GM19099 (cell line): ENCODE data around the gene CACNA1C.

ENCODE experiments used
- POLR2A ChIP-seq: IDR thresholded peaks from 3 replicates; pipeline ENCODE4 v1.6.1; 2011; ENCODE audit warnings: low read depth; ENCODE audit not compliant: insufficient read length; ENCODE audit errors: extremely low read depth

CACNA1C gene

DNA sequence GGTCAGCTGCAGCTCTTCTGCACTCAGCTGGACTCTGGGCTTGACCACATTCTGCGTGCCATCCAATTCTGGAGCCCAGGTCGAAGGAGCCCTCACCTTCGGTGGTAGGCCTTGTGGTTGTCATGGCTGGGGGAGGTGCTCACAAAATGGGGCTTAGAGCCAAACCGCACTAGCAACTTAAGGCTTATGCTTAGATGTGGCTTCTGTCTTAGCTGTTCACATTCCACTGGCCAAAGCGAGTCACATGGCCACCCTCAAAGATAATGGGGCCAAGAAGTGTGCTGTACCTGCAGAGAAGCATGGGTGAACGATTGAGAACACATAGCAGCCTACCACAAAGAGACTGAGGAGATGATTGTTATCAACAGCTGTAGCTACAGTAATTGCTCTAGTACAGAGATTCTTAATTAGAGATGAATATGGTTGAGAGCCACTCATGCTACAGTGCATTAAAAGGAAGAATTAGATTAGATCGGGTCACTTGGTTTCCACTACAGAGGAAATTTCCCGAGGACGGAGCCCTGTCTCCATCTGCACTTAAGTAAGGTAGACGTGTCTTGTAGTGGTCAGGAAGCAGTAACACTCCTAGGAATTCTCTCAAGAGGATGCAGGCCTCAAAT is 407.4 kb downstream of the CACNA1C start:
- TF ChIP-seq POLR2A = no peak

DNA sequence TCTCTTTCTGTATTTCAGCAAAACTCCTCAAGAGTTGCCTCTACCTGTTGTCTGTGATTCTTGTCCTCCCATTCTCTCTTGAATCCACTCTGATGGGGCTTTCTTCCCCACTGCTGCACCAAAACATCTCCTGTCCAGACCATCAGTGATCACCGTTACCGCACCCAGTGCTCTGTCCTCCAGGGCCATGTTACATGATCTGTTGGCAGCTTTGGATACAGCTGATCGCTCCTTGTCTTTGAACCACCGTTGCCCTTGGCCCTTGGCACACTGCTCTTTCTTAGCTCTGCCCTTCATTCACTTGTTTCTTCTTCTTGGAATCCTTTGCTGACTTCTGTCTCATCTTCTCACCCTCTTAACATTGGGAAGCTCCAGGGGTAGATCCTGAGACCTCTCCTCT is 408.3 kb downstream of the CACNA1C start:
- no peak for TF ChIP-seq POLR2A

DNA sequence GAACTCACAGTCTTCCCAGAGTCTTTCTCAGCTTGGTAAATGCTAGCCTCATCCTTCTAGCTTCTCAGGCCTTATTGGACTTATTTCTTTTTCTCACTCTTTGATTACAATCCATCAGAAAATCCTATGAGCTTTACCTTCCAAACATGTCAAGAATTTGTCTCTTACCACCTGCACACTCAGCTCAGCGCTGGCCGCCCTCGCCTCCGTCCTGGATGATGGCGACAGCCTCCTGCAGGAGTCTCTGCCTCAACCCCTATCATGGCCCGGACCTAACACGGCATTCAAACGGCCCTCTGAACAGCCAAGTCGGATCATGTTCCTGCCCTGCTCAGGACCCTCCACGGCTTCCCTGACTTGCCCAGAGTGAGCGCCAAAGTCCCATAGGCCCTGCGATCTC is 408.9 kb downstream of the CACNA1C start:
- no peak for TF ChIP-seq POLR2A

DNA sequence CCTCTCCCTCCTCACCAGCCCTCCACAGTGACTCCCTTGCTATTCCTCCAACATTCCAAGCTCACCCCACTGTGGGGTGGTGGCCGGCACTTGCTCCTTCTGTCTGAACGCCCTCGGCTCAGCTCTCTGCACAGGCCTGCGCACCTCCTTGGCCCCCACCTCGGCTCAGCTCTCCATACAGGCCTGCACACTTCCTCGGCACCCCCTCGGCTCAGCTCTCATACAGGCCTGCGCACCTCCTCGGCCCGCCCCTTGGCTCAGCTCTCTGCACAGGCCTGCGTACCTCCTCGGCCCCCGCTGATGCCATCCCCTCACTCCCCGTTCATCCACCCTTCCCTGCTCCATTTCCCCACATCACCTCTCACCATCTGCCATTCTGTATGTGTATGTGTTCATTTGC is 409.3 kb downstream of the CACNA1C start:
- TF ChIP-seq POLR2A = no peak

DNA sequence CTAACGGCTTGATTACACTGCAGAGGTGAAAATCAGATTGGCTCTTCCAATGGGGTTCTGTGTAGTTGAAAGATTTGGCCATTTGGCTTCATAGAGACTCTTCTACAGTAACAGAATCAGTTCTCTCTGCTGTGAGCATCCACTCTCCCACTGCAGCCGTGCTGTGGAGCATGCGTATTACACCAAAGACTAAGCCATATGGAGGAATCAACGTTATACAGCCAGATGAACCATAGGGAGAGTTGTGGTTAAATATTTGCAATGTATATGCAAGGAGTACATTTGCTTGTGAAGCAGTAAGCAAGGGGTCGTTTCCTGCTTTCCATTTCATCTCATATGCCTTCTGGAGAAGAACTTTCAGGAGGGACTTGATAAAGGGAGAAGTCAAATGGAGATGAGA is 410.9 kb downstream of the CACNA1C start:
- TF ChIP-seq POLR2A = no peak

DNA sequence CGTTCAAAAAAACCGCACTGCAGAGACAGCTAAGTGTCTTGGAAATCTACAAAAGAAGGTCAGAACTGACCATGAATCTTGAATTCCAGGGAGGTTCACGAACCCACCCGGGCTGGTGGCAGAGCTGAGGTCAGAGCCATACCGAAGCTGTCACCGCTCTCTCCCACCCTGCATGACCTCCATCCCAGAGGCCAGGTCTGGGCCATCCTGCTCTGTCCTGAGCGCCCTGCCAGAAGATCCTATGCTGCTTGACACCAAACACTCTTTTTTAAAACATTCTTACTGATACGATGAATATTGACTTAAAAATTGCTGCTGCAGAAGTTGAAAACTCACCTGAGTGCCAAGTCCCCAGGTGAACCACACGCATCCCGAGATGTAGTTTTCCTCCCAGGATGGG is 412.9 kb downstream of the CACNA1C start:
- no peak for TF ChIP-seq POLR2A

DNA sequence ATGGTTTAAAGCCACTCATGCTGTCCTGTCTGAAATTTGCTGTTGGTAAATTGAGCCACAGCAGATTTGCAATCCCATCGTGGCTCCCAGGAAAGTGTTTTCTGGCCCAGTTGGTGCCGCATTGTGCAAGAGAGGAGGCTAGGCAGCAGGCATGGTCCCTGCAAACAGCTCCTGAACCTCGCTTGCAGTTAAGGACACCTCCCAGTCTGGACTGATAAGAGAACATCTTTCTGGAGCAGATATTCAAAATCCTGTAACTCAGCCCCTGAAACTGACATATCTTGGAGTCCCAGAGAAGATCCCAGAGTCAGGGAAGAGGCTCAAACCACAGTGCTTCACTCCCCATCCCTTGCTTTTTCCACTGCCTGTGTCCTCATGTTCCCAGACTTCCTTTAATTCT is 413.4 kb downstream of the CACNA1C start:
- TF ChIP-seq POLR2A = no peak

DNA sequence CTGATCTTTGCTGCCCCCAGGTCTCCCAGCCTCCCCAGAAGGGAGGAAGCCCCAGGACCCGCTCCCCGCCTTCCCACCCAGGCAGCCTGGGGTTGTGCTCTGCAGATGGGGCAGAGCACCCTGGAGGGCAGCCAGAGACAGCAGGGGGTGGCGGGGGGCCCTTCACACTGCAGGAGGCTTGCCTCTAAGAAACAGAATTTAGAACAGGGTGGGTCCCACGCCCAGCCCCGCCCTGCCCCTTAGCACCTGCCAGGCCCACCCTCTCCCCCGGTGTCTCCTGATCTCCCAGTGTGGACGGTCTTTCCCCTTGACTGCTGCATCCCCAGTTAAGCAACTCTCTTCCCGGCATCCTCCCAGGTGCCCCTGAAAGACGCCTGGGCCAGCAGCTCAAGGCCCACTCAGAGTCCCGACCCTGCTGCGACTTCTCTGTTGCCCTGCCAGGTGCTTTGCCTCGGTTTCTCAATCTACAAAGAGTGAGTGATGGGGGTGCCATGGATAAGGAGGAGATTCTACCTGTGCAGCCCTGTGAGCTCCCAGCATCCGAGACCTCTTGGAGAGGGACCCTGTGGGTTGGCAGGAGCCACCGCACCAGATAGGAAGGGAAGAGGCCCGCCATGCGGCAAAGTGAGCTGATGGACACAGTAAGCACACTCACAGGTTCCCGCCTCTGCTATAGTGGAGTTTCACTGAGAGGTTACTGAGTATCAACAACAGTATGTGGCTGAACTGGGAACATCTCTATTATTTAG is 414.8 kb downstream of the CACNA1C start:
- TF ChIP-seq POLR2A = no peak

DNA sequence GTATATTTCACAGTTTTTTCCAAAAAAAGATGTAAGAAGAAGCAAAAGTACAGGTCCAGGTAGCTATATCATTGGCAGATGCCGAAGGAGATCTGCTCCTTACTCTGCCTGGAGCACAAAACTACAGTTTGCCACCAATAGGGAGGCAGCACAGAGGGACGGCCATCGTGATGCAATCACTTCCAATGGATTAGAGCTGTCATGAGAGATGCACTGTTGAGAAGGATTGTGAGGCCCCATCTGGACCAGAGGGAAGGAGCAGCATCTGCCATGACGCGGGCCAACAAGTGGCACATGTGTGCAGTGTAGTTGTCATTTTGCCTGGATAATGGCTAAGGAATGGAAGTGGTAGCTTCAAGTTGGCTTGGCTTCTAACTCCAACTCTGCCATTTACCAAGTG is 423.2 kb downstream of the CACNA1C start:
- TF ChIP-seq POLR2A = no peak

DNA sequence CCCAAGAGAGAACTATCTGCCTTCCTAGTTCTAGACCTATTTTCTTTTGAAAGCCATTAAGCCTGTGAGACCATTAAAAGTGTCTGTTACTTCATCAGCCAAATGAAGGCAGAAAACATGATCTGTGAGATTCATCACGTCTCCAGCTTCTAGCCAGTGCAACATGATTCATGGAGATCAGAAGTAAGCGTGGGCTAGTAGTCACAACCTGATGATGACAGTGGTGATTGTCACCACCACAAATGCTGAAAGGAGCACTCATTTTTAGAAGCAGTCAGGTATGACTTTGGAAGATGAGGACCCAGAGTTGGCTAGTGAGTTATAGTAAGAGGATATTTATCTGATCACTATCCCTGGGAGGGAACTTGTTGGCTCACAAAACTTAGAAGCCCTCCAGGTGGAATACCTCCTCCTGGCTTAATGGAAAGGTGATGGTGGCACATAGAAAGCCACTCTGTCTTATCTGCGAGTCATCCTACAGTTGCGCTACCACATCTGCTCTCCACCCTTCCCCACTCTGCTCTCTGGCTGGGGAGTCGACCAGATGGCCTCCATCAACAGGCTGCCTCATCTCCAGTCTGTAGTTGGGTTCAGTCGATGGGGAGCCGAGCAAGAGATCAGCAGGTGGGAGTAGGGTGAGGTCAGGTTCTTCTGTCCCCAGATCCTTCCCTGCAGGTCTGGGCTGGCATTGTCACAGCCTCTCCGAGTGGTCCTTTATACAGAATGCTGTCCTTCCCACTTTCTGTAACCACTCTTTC is 424.4 kb downstream of the CACNA1C start:
- TF ChIP-seq POLR2A = no peak

DNA sequence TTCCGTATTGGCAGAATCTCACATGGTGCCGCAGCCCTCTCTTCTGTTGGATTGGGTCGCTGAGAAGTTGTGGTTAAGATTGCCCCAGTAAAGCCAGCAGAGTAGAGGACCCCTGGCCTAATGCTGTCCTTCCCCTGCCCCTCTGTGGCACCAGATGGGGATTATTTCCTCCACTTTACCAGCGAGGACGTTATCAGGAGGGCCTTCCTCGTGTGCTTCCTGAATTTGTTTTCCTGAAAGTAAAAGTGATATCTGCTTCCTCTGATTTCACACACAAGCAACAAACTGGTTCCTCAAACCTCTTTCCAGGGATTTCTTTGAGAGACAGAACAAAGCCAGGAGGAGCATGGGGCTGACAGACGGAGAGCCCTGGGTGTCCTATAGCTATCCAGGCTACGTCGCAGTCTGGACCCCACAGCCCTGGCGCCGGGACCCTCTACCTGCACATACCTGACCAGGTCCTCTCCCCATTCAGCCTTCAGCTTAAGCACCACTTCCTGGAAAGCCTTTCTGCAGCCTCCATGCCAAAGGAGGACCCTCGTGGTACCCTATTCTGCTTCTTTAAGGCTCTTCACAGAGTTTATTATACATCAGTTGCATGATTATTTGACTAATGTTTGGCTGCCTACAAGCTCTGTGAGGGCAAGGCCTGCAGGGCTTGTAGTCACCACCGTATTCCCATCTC is 427.2 kb downstream of the CACNA1C start:
- no peak for TF ChIP-seq POLR2A

DNA sequence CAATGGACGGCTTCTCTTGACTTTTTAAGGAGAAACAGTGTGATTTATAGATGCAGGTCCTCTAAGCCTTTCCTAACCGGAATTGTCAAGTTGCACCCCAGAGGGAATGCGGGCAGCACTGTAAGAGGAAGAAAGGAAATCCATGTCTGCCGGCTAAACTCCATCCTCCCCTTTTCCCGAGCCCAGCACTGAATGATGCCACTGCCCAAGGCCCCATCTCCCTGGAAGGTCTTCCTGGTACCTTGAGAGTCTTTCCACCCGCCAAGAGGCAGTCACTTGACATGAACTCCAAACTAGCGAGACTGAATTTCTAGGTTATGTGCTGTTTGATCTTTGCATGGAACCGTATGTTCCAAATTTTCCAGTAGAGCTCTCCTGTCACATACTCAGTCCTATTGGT is 428.6 kb downstream of the CACNA1C start:
- TF ChIP-seq POLR2A = no peak

DNA sequence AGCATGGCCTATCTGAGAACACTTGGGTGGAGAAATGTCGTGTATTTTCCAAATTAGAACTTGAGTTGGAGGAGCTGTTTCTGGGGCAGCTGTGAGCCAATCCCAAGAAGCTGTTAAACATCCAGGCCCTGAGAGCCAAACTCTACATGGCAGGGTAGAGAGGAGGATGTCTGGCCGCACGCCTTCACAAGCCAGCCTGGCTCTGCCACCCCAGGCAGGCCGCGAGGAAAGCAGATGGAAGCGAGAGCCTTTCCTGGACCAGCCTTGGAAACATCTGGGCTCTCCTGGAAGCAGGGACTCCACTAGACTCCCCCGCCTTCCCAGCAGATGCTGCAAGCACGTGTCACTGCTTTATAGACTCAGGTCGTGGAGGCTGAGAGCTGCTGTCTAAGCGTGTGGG is 429.2 kb downstream of the CACNA1C start:
- no peak for TF ChIP-seq POLR2A

DNA sequence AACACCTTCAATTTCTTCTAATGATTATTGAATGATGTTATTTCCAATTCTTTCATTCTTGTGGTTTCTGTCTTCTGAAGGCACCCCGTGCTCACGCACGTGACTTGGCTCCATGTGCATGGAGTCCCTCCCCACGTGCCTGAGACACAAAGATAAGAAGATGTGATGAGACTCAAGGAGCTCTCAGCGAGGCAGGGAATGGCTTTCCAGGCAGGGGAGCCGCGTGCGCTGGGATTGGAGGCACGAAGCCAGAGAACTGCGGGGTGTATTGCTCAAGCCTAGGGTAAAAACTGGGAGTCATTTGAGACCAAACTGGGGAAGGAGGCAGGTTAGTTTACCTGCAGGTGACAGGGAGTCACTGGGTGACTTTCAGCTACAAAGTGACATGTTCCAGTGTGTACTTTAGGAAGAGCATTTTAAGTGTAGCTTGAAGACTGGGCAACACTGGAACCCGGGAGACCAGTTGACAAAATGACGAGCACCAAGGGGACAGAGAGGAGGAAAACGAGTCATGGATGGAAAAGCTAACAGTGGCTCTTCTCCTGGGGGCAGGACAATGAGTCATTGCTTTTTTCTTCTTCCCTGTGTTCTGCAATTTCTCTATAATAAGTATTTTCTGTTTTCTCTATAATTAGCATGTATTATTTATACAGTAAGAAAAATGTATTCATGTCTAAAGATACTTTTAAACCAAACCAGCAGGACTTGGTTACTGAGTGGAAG is 430.3 kb downstream of the CACNA1C start:
- no peak for TF ChIP-seq POLR2A

DNA sequence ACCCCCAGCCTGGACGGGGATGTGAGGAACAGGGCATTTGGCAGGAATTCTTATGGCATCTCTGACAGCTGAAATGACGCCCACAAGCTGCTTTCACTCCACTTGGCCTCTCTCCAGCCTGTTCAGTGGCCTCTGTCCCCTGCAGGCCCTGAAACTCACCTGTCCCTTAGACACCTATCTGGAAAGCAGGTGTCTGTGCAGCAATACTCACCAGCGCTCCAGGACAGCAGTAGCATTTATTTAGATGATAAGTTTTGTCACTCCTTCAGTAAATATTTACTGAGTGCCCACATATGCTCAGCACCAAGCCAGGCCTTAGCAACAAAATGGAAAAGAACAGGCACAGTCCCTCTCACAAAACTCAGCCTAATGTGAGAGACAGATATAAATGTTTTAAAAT is 430.9 kb downstream of the CACNA1C start:
- TF ChIP-seq POLR2A = no peak
